ENCODE measurements around the gene CLN6.
"Not testable (repeated sequence)": the region's sequence is repeated elsewhere in the genome, so short reads cannot be mapped to it uniquely, and the experiment has no call there.

GRCh38 chr15:68225442-68225841 is 4.1 kb downstream of the CLN6 start:
- TF ChIP-seq EZH2, CTCF, EZH2phosphoT487 (IDR thresholded peaks at IDR 0.05): not testable (repeated sequence)
